Midbrain (tissue), 1 donor: ENCODE results near the gene TBCCD1.
A peak's percentile ranks its signal among the peaks of the same experiment; 100 is the strongest.

Source experiments
- DNase-seq: peaks from one replicate; lab custom pipeline; 2025; lab: John Stamatoyannopoulos, UW

Gene TBCCD1

DNA sequence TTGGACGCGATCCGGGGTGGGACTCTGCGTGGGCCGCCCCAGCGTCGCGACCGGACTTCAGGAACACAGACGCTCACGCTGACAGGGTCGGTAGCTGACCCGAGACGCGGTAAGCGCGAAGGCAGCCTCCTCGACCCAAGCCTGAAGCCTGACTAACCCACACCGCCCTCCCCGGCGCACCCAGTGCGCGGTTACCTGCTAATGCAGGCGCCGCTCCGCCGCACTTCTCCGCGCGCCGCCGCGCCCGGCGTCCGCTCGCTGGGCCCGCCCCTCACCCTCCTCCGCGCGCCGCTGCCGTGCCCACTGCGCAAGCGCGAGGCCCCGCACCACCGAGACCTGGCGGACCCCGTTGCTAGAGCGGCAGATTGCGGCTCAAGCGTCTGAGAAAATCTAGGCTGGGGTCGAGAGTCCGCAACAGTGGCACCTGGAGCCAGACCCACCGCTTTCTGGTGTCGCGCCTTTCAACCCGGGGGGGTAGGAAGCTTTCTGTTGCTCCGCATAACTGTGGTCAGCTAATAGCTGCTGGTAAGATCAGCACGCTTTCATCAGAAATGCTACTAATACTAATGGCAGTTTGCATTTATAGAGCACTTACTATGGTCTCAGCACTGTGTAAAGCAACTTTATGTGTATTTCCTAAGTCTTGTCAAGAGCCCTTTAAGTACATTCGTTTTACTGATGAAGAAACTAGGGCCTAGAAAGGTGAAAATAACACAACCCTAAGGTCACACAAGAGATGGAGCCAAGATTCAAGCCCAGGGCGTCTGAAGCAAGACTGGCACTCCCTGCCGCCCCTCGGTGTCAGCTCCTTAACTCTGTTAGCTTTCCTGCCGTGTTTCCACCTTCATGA, at the start of gene TBCCD1:
TSS of gene TBCCD1 (minus strand) at position 268 of the 850 bp plus-strand sequence. CDS start 3,010 bp downstream, outside the sequence.
- peak; percentile 87 for DNase-seq

GRCh38 chr3:186616299-186616617, 49.1 kb upstream of the TBCCD1 start:
- DNase-seq = no peak

DNA sequence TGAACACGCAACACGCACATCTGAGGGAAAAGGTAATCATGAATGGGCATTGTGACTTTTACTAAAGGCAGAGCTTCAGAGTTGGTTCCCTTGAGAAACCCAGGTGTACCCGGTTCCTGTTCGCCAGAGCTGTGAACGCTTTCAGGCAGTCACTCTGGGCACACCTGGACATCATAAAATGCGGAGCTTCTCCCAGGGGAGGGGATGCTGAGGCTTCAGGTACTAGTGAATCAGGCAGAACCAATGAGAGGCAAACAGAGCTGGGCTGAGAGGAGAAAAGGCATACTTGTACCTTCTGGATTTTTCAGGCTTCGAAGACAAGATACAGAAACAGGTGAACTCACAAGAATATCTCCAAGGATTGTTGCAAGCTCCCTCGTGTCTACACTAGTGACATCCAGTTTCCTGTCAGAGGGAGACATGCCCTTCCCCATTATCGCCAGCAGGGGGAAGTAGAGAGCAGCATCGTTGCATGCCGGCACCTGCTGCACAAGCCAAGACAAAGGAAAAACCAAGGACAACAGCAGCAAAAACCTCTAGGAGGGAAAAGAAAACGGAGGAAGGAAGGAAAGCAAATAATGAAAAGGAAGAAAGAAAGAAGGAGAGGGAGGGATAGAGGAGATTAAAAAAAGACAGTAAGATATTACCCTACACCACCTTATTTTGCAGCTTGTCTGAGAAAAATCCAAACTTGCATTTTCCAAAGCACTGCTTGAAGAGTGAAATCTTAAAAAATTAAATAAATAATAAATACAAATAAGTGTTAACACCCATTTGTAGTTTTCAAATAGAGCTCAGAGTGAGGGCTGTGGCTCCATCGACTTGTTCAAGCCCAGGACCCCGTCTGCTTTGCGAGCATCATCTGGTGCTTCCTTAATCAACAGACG, 47.7 kb upstream of the TBCCD1 start:
- peak; percentile 80 for DNase-seq

GRCh38 chr3:186614266-186614596, 47.1 kb upstream of the TBCCD1 start:
- DNase-seq = no peak

DNA sequence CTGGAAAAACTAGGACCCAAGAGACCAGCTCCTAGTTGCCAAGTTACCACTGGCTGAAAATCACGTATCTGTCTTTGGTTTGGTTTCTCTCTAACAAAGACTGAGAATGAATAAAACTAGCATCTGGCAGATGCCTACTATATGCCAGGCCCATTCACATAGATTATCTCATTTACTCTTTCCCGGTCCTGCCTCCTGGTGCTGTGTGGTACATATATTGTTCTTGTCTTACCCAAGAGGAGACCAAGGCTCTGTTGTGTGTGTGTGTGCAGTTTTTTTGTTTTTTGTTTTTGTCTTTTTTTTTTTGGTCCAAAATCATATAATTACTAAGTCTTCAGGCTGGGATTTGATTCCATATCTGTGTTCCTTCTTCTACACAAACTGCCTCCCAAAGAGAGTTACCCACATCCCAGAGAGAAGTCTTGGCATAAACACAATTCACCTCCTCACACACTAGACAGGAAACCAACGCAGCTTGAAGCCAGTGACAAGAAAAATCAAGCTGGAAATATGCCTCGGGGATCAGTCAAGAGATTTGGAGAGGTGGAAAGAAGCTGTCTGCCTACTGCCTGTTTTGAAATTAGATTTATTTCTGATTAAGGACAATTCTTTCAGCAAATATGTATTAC, 46.6 kb upstream of the TBCCD1 start:
- DNase-seq = no peak

DNA sequence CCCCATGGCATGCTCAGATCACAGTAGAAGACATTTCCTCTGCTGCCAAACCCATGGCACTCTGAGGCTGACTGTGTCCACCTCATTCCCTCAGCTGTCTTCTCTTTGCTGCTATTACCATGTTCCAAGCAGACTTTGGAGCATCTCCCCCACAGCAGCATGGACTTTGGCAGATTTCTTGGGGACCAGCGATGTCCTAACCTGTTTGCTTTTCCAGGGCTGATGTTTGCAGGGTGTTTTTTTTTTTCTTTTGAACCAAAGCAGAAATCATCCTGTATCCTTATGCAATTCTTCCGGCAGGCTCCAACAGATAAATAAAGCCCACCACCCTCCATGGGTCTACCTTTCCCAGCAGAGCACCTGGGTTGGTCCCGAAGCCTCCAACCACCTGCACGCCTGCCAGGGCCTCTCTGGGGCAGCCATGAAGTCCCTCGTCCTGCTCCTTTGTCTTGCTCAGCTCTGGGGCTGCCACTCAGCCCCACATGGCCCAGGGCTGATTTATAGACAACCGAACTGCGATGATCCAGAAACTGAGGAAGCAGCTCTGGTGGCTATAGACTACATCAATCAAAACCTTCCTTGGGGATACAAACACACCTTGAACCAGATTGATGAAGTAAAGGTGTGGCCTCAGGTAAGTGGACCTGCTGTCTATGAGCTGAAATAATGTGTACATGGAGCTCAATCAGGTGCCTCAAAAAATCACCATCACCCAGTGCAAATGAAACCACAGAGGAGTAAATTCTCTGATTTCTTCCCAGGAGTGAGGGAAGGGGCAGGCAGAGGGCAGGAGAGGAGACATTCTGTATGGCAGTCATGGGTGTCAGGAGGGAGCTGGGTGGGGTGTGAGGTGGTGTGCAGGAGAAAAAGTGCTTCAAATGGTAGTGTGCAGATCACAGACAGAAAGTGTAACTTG, 45.8 kb upstream of the TBCCD1 start, which contains the start of gene AHSG:
TSS of gene AHSG (plus strand) at position 340 of the 916 bp plus-strand sequence. CDS start at position 422, 82 bp downstream.
- no peak for DNase-seq

DNA sequence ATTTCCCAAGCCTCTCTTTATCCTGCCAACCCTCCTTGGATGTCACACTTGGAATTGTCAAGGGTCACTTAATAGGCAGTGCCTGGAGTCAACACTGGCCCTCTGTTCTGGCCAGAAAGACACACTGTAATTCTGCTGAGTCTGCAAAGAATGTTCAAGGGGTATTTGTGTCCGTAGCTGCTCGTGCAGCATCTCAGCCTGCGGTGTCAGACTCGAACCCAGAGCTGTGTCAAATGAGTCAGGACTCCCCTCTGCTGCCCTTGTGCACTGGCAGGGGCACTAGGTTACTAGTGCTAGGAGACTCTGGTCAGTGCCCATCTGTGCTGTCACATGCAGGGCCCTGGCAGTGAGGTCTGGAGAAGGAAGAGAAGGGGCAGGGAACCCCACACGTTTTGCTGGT, 44.9 kb upstream of the TBCCD1 start:
- no peak for DNase-seq

GRCh38 chr3:186609247-186609868, 42.2 kb upstream of the TBCCD1 start:
- no peak for DNase-seq

GRCh38 chr3:186608624-186609215, 41.6 kb upstream of the TBCCD1 start:
- no peak for DNase-seq

DNA sequence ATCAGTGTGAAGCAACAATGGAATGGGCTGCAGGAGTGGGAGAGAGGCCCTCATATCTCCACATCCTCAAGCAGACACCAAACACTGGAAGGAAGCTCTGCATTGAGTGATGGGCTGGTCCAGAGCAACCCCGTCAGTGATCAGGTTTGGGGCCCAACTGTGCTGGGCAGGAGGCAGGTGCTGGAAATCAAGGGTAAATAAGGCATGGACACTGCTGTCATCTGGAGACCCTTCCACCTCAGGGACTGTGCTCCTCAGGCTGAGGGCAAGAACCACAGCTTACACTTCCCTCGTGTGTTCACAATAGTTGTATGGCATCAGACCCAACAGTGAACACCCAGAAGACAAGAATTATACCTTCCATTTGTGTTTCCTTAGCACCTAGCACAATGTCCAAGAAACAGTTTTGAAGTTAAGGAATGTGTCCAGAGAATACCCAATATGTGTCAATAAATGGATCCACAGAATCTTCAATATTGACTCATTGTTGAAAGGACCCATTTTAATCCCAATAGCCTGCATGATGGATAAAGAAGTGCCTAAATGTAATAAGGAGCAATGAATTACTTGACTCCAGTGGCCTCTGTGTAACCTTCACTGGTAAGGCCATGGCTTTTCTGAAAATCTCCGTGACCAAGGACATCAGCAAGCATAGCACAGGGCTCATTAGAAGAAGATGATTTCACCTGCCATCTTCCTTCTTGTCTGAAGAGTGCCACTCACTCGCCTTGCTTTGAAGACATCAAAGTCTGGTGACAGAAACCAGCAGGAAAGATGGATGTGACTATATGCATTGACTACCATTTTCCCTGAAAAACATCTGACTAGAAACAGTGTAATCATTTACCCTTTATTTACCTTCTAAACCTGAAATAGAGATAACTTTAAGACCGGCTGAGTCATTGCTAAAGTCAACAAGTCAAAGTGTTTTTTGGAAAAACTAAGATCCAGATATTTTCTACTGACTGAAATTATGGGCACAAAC, 38.7 kb upstream of the TBCCD1 start:
- no peak for DNase-seq

DNA sequence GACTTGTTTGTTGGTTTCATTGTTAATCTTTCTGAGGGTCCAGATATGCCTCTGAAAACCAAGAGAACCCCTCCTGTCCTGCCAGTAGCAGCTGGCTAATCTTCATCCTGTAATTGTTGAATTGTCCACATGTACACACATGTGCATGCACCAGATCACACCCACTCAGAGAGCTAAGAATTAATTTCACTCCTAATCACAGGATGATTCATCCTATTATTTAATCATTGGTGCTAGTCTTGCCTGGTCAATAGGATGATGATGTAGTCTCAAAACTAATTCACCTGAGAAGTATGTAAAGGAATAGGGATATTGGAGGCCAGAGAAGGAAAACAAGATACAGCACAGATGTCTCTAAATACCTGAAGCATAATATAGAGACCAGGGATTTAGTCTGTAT, 37.9 kb upstream of the TBCCD1 start:
- no peak for DNase-seq

GRCh38 chr3:186603159-186603558, 36.0 kb upstream of the TBCCD1 start:
- no peak for DNase-seq

DNA sequence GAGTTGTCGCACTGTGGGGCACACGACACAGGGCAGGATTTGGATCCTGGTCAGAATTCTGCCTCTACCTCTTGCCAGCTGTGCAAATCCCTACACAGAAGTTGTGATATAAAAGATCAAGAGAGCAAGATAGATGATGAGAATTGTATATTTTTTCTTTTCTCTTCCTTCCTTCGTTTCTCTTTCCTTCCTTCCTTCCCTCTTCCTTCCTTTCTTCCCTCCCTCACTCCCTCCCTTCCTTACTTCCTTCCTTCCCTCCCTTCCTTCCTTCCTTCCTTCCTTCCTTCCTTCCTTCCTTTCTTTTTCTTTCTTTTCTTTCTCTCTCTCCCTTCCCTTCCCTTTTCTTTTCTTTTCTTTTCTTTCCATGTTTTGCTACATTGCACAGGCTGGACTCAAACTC, 33.8 kb upstream of the TBCCD1 start:
- DNase-seq = no peak

GRCh38 chr3:186599785-186600166, 32.6 kb upstream of the TBCCD1 start:
- DNase-seq = no peak

DNA sequence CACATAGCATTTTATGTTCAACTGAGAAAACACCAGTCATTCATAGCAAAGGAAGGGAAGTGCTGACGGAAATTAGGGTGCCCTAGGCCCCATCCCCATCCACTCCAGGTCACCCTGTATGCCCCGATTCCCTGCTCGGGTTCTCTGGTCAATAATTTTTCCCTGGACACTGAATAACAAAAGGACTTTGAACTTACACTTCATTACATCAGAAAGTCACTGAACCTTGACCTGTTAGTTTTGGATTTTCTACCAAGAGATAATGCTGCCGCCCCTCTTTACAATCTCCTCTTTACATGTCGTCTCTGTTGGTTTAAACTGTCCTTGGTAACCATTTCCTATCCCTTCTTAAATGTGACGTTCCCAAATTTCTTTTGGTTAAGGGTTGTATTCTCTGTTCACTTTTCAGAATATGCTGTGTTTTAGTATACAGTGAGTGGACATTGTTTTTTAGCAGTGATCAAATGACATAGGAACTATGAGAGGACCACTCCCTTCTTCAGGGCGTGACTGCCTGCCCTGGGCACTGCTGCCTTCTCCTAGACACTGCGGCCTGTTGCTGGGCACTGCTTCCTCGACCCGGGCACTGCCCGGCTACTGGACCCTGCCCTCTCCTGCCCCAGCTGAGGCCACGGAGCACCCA, 32.1 kb upstream of the TBCCD1 start:
- DNase-seq = no peak

GRCh38 chr3:186598794-186599141, 31.6 kb upstream of the TBCCD1 start:
- DNase-seq = no peak

GRCh38 chr3:186598108-186598784, 31.1 kb upstream of the TBCCD1 start:
- DNase-seq = no peak

DNA sequence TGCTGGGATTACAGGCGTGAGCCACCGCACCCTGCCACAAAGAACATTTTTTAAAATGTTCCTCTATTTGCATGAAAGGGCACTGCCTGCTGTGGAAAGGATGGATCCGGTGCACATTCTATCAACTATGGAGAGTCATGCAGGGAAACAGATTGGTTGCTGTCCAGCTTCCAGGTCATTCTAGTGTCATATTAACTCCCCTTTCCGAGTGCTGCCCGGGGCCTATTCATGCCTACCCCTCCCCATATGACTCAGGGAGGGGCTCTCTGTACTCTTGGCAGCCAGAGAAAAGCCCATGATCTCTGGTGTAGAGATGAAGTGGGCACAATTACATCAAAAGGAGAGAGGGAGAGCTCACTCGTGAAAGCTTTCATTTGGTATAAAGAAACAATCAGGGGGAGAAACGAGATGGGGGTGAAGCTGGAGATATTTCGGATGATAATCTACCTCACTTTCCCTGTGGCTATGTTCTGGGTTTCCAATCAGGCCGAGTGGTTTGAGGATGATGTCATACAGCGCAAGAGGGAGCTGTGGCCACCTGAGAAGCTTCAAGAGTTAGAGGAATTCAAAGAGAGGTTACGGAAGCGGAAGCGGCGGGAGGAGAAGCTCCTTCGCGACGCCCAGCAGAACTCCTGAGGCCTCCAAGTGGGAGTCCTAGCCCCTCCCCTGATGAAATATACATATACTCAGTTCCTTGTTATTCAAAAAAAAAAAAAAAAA, 29.6 kb upstream of the TBCCD1 start:
- no peak for DNase-seq
